Gastroesophageal sphincter (tissue), 3 donors: ENCODE measurements around the gene ZNHIT6.

ENCODE experiments used
- CTCF ChIP-seq, 4 experiments: fragments of 200-600 bp in 2 of 4; fragments of 450-650 bp in 2 of 4; sonication (generic) in 1 of 4; IDR thresholded peaks; one replicate each; pipeline ENCODE4 v1.5.1; 2017 to 2019; ENCODE audit warnings: antibody characterized with exemption in 4 of 4, mild to moderate bottlenecking in 2 of 4, moderate library complexity in 2 of 4
- POLR2A ChIP-seq, 2 donors: fragments of 450-650 bp; IDR thresholded peaks; one replicate each; pipeline ENCODE4 v1.6.1; 2017; ENCODE audit warnings: antibody characterized with exemption in 2 of 2, mild to moderate bottlenecking in 2 of 2, moderate library complexity in 1 of 2
- POLR2AphosphoS5 ChIP-seq: sonication (generic); formaldehyde crosslinking; IDR thresholded peaks from one replicate; pipeline ENCODE4 v1.6.1; 2017; ENCODE audit warnings: antibody characterized with exemption

GRCh38 chr1:85624361-85624760 is 83.9 kb downstream of the ZNHIT6 start:
- TF ChIP-seq CTCF (IDR thresholded peaks at IDR 0.05) (no peak), POLR2A (IDR thresholded peaks at IDR 0.05) (no peak), POLR2AphosphoS5 (no peak)
